Vagina (tissue), 2 donors: ENCODE results near the gene TNK1.

Experiments
- POLR2A ChIP-seq, 2 donors: fragments of 450-650 bp; IDR thresholded peaks; one replicate each; pipeline ENCODE4 v1.6.1; 2017; ENCODE audit warnings: antibody characterized with exemption in 2 of 2, mild to moderate bottlenecking in 2 of 2, moderate library complexity in 2 of 2
- POLR2AphosphoS5 ChIP-seq, 2 donors: sonication (generic); formaldehyde crosslinking; IDR thresholded peaks; one replicate each; pipeline ENCODE4 v1.9.0; 2017; ENCODE audit warnings: antibody characterized with exemption in 2 of 2, mild to moderate bottlenecking in 2 of 2, low read depth in 1 of 2; ENCODE audit not compliant: insufficient read depth in 1 of 2
- TF ChIP-seq, protein P1 (sequence below), 3 experiments: fragments of 450-650 bp in 2 of 3; fragments of 200-600 bp in 1 of 3; sonication (generic) in 1 of 3; IDR thresholded peaks; one replicate each; pipeline ENCODE4 v1.5.1; 2017 to 2019; ENCODE audit warnings: antibody characterized with exemption in 3 of 3, mild to moderate bottlenecking in 2 of 3, moderate library complexity in 2 of 3

DNA sequence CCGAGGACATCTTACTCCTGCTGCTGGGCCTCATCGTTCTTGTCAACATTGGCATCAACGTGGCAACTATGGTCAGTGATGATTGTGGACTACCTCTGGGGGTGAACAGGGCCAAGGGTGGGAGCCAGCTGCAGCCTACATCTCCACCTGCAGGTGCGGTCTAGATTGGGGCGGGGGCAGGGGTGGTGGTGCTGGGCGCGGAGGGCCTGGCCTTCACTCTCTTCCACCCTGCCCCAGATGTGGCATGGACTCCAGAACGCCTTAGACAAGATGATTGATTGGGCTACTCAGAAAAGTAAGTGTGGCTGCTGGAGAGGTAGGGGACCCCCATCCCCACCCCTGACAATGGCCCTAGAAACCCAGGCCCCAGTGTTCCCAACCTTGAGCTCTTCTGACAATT is 44.9 kb downstream of the TNK1 start:
- TF ChIP-seq, protein P1, sequence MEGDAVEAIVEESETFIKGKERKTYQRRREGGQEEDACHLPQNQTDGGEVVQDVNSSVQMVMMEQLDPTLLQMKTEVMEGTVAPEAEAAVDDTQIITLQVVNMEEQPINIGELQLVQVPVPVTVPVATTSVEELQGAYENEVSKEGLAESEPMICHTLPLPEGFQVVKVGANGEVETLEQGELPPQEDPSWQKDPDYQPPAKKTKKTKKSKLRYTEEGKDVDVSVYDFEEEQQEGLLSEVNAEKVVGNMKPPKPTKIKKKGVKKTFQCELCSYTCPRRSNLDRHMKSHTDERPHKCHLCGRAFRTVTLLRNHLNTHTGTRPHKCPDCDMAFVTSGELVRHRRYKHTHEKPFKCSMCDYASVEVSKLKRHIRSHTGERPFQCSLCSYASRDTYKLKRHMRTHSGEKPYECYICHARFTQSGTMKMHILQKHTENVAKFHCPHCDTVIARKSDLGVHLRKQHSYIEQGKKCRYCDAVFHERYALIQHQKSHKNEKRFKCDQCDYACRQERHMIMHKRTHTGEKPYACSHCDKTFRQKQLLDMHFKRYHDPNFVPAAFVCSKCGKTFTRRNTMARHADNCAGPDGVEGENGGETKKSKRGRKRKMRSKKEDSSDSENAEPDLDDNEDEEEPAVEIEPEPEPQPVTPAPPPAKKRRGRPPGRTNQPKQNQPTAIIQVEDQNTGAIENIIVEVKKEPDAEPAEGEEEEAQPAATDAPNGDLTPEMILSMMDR (IDR thresholded peaks at IDR 0.05), result no peak
- TF ChIP-seq POLR2A (IDR thresholded peaks at IDR 0.05) (no peak), POLR2AphosphoS5 (IDR thresholded peaks at IDR 0.05; ENCODE audit: insufficient read depth in 1 of 2, low read depth in 1 of 2) (no peak)
